GM12872 (cell line): ENCODE measurements around the gene KEAP1.

ENCODE experiments used
- TF ChIP-seq, protein P1 (sequence below): IDR thresholded peaks from 3 replicates; pipeline ENCODE4 v1.5.1; 2011; ENCODE audit warnings: low read depth, mild to moderate bottlenecking, low read length, moderate library complexity; ENCODE audit not compliant: insufficient read depth

Gene KEAP1

DNA sequence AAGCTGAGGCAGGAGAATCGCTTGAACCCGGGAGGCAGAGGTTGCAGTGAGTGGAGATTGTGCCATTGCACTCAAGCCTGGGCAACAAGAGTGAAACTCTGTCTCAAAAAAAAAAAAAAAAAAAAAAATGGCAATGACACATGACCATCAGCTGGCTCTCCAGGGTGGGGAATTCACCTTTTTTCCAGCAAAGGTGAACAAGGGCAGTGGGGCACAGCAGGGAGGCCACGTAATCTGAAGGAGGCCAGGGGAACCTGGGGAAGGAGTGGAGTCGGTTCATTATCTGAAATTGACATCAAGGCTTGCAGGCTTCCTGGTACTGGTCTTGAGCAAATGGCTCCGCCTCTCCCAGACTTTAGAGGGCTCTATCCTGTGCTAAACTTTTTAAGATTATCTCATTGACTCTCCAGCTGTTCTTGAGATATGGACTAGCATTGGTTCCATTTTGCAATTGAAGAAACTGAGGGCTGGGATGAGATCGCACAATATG lies 28.1 kb downstream of the KEAP1 start:
- TF ChIP-seq, protein P1, sequence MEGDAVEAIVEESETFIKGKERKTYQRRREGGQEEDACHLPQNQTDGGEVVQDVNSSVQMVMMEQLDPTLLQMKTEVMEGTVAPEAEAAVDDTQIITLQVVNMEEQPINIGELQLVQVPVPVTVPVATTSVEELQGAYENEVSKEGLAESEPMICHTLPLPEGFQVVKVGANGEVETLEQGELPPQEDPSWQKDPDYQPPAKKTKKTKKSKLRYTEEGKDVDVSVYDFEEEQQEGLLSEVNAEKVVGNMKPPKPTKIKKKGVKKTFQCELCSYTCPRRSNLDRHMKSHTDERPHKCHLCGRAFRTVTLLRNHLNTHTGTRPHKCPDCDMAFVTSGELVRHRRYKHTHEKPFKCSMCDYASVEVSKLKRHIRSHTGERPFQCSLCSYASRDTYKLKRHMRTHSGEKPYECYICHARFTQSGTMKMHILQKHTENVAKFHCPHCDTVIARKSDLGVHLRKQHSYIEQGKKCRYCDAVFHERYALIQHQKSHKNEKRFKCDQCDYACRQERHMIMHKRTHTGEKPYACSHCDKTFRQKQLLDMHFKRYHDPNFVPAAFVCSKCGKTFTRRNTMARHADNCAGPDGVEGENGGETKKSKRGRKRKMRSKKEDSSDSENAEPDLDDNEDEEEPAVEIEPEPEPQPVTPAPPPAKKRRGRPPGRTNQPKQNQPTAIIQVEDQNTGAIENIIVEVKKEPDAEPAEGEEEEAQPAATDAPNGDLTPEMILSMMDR: no peak

DNA sequence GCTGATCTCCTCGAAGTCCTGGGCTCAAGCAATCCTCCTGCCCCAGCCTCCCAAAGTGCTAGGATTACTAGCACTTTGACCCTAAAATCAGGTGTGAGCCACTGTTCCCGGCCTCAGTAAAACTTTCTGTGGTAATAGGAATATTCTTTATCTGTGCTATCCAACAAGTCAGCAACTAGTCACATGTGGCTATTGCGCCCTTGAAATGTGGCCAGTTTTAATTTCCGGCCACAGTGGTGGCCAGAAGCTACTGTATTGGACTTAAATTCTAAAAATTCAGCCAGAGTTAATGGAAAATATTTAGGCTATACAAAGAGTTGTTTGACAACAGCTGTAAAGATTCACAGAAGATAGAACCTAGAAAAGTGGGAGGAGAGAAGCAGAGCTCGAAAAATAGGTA lies 30.0 kb downstream of the KEAP1 start:
- TF ChIP-seq, protein P1: no peak

DNA sequence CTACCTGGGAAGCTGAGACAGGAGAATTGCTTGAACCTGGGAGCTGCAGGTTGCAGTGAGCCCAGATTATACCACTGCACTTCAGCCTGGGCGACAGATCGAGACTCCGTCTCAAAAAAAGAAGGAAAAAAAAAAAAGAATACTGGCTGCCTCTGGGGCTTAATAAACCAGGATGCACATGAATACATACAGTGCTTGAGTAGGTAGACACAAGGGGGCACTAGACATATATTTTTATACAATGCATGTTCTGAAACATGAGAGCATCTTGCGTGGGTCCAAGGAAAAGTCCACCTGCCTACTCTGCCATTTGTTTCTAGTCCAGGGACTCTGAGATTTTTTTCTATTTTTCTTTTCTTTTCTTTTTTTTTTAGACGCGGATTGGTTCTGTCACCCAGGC lies 31.2 kb downstream of the KEAP1 start:
- TF ChIP-seq, protein P1: peak; percentile 46; the same call in 2 of the 3 replicates

DNA sequence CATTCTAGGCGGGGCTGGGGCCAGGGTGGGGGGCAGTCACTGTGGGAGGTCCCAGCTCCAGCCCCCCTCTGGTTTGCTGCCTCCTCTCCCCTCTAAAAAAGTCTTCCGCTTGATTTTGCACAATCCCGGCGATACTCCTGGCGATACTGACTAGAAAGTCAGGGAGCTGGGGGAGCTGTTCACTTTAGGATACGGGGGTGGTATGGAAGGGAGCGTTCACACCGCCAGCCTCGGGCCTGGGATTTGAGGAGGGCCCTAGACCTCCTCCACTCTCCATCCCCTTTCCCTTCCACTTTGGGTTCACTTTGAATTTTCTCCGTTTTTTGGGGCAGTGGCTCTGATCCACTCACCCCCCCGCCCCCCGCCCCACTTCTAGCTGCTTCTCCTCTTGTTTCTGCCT lies 35.0 kb downstream of the KEAP1 start:
- TF ChIP-seq, protein P1: no peak

DNA sequence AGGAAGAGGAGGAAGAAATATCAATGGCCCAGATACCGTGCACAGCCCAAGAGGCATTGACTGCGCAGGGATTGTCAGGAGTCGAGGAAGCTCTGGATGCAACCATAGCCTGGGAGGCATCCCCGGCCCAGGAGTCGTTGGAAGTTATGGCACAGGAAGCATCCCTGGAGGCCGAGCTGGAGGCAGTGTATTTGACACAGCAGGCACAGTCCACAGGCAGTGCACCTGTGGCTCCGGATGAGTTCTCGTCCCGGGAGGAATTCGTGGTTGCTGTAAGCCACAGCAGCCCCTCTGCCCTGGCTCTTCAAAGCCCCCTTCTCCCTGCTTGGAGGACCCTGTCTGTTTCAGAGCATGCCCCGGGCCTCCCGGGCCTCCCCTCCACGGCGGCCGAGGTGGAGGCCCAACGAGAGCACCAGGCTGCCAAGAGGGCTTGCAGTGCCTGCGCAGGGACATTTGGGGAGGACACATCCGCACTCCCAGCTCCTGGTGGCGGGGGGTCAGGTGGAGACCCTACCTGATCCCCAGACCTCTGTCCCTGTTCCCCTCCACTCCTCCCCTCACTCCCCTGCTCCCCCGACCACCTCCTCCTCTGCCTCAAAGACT lies 36.0 kb downstream of the KEAP1 start:
- TF ChIP-seq, protein P1: no peak

DNA sequence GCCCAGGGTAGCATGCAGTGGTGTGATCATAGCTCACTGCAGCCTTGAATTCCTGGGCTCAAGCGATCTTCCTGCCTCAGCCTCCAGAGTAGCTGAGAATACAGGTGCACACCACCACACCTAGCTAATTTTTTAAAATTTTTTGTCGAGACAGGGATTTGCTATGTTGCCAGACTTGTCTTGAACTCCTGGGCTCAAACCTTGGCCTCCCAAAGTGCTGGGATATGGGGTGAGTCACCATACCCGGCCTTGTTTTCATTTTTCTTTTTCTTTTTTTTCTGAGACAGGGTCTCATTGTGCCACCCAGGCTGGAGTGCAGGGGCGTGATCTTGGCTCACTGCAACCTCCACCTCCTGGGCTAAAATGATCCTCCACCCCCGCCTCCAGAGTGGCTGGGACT lies 38.7 kb downstream of the KEAP1 start:
- TF ChIP-seq, protein P1: no peak

DNA sequence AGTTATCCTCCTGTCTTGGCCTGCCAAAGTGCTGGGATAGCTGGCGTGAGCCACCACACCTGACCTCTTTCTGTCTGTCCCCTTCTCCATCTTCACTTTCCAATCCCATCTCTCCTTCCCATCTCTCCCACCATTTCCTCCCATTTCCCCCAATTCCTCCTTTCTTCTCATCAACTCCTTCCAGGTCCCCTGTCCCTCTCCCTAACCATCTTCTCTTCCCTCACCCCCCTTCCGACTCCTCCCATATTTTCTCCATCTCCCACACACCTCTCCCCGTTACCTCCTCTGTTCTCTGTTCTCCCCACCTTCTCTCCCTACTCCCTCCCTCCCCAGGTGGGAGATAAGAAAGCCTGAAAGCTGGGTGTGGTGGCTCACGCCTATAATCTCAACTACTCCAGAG lies 40.6 kb downstream of the KEAP1 start:
- TF ChIP-seq, protein P1: no peak
